Measurements from ENCODE around the gene TMEM151B.

TMEM151B gene

DNA sequence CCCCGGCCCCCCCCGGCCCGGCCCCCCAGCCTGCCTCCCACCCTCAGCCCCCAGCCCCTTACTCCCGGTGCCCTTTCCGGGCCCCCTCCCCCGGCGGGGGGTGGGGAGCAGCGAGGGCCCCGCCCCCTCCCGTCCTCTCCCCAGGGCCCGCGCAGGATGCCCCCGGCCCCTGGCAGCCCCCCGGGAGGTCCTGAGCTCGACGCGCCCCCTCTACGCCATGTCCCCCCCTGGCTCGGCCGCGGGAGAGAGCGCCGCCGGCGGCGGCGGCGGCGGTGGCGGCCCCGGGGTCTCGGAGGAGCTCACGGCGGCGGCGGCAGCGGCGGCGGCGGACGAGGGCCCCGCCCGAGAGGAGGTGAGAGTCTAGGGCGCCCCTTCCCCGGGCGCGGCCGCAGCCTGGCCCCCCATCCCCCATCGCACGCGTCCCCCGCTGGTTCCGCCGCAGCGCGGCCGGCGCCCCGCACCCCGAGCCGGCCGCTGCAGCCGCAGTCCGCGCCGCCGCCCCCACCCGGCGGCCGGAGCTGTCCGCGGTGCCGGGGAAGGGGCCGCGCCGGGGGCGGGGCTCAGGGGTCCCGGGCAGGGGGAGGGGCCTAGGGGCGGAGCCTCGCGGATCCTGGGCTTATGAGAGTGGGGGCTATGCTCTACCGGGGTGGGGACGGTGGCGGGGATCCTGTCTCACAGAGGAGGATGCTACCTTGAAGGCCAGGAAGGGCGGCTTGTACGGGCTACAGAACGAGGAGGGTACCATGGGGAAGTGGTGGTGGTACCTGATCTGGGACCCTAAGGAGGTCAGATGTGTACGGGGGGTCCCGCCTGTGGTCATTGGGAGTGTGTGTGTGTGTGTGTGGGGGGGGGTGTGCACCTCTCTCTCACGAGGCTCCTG is 516 bp downstream of the TMEM151B start:
- no peak for TF ChIP-seq POLR2A (IDR thresholded peaks at IDR 0.05; ENCODE audit: low read length)
- no peak for TF ChIP-seq GATA1 (IDR thresholded peaks at IDR 0.05; ENCODE audit: low read depth, low read length)

GRCh38 chr6:44271406-44271723 is 1.1 kb downstream of the TMEM151B start:
- DNase-seq, result no peak

More for the DNA sequence above, 516 bp downstream of the TMEM151B start:
- DNase-seq, result no peak

GRCh38 chr6:44271914-44272313 is 1.7 kb downstream of the TMEM151B start:
- no peak for TF ChIP-seq GATA1 (IDR thresholded peaks at IDR 0.05; ENCODE audit: low read depth, low read length)
- no peak for TF ChIP-seq POLR2A (IDR thresholded peaks at IDR 0.05; ENCODE audit: low read length)

More at GRCh38 chr6:44271406-44271723, 1.1 kb downstream of the TMEM151B start:
- TF ChIP-seq POLR2A (IDR thresholded peaks at IDR 0.05; ENCODE audit: low read length) (no peak), GATA1 (IDR thresholded peaks at IDR 0.05; ENCODE audit: low read depth, low read length) (no peak)

DNA sequence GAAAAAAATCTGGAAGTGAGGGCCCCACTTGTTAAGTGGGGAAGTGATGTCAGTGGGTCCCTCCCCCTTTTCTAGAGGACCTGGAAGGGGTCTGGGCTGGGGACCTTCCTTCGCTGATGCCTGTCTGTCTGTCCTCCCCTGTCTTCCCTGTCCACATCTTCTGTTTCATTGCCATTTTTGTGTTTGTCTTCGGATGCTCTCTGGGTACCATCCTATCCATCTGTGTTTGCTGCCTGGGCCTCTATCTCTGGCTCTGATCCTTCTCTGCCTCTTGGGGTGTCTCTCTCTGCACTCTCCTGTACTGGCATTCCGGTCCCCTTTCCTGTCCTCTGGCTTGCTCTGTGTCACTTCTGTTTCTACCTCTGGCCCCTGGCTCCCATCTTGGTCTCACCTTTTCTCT is 2.3 kb downstream of the TMEM151B start:
- DNase-seq, result no peak

More at GRCh38 chr6:44271914-44272313, 1.7 kb downstream of the TMEM151B start:
- DNase-seq, result no peak

DNA sequence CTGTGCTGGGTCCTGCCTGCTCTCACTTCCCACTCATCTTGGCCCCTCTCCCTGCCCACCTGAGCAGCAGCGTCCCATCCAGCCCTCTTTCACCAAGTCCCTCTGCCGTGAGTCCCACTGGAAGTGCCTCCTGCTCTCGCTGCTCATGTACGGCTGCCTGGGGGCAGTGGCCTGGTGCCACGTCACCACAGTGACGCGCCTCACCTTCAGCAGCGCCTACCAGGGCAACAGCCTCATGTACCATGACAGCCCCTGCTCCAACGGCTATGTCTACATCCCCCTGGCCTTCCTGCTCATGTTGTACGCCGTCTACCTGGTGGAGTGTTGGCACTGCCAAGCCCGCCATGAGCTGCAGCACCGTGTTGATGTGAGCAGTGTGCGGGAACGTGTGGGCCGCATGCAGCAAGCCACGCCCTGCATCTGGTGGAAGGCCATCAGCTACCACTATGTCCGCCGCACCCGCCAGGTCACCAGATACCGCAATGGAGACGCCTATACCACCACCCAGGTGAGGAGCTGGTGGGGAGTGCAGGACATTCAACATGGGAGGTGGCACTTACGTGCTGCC is 2.8 kb downstream of the TMEM151B start:
- no peak for DNase-seq

More for the DNA sequence above, 2.3 kb downstream of the TMEM151B start:
- TF ChIP-seq POLR2A (IDR thresholded peaks at IDR 0.05; ENCODE audit: low read length) (no peak), GATA1 (IDR thresholded peaks at IDR 0.05; ENCODE audit: low read depth, low read length) (no peak)

GRCh38 chr6:44273617-44274016 is 3.4 kb downstream of the TMEM151B start:
- no peak for DNase-seq
- TF ChIP-seq GATA1 (IDR thresholded peaks at IDR 0.05; ENCODE audit: low read depth, low read length) (no peak), POLR2A (IDR thresholded peaks at IDR 0.05; ENCODE audit: low read length) (no peak)

More for the DNA sequence above, 2.8 kb downstream of the TMEM151B start:
- TF ChIP-seq POLR2A (IDR thresholded peaks at IDR 0.05; ENCODE audit: low read length), result no peak
- no peak for TF ChIP-seq GATA1 (IDR thresholded peaks at IDR 0.05; ENCODE audit: low read depth, low read length)

GRCh38 chr6:44275271-44275748 is 5.1 kb downstream of the TMEM151B start:
- no peak for DNase-seq

GRCh38 chr6:44275749-44276648 is 5.7 kb downstream of the TMEM151B start:
- peak; percentile 58 to 60 for DNase-seq
- no peak for TF ChIP-seq GATA1 (IDR thresholded peaks at IDR 0.05; ENCODE audit: low read depth, low read length)
- TF ChIP-seq POLR2A (IDR thresholded peaks at IDR 0.05; ENCODE audit: low read length), result no peak

More at GRCh38 chr6:44275271-44275748, 5.1 kb downstream of the TMEM151B start:
- TF ChIP-seq GATA1 (IDR thresholded peaks at IDR 0.05; ENCODE audit: low read depth, low read length) (no peak), POLR2A (IDR thresholded peaks at IDR 0.05; ENCODE audit: low read length) (no peak)

DNA sequence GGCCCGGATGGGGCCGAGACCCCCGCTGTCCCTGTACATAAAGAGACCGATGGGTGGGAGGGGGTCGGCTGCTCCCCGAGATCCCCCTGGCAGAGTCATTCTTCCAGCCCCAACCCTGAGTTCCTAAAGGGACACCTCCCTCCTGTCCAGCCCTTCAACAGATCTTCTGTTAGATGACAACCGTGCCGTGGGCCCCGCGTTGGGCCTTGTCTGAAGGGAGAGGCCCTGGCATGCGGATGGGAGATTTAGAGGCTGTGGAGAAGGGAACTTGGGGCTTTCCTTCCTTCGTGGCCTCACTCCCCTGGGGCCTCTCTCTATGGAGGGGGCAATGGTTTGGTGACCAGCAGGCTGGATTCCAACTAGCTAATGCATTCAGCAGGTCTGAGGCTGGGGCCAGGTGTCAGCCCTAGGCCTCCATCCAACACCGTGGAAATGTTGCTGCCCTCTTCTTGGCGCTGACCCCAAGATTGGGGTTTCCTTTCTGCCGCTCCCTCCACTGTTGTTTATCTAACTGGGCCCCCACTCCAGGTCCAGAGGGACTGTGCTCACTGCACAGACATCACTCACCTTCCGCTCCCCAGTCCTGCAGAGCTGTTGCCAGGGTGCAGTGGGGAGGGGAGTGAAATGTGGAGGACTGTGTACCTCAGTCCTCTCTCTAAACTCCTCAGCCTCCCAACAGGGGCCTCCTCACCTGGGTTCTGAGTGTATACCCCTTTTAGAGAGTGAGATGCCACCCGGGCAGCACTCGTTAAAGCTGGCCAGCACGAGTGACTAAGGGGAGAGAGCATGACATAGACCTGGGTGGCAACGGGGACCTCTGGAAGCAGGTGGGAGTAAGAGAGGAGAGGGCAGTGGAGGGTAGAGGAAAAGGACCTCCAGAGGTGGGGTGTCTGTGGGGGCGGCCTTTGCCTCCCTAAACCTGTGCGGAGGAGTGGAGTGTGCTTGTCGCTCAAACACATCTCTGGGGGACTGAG is 6.7 kb downstream of the TMEM151B start:
- TF ChIP-seq POLR2A (IDR thresholded peaks at IDR 0.05; ENCODE audit: low read length) (no peak), GATA1 (IDR thresholded peaks at IDR 0.05; ENCODE audit: low read depth, low read length) (no peak)
- no peak for DNase-seq

GRCh38 chr6:44277763-44278162 is 7.5 kb downstream of the TMEM151B start:
- TF ChIP-seq GATA1 (IDR thresholded peaks at IDR 0.05; ENCODE audit: low read depth, low read length), result no peak
- TF ChIP-seq POLR2A (IDR thresholded peaks at IDR 0.05; ENCODE audit: low read length), result no peak
- DNase-seq, result no peak

- no peak for DNase-seq
- TF ChIP-seq POLR2A (IDR thresholded peaks at IDR 0.05; ENCODE audit: low read length) (no peak), GATA1 (IDR thresholded peaks at IDR 0.05; ENCODE audit: low read depth, low read length) (no peak)
These were observed 8.1 kb downstream of the TMEM151B start for GRCh38 chr6:44278315-44278714.

GRCh38 chr6:44278774-44279697 is 8.8 kb downstream of the TMEM151B start:
- DNase-seq, result no peak
- TF ChIP-seq POLR2A (IDR thresholded peaks at IDR 0.05; ENCODE audit: low read length), result no peak
- no peak for TF ChIP-seq GATA1 (IDR thresholded peaks at IDR 0.05; ENCODE audit: low read depth, low read length)

Measured in erythroblast (primary cell).